ENCODE results near the gene BICD1. TPM values are rescaled to one million over a fixed set of nuclear protein-coding genes. Genes with fewer than 3 reads are reported as not detected.

BICD1 gene
- total and polyA plus RNA-seq, 2 of the 13 experiments (the other 11 are each of a cell fraction or from before 2014, with no cell fraction given) = 4.5 to 5.2 TPM

DNA sequence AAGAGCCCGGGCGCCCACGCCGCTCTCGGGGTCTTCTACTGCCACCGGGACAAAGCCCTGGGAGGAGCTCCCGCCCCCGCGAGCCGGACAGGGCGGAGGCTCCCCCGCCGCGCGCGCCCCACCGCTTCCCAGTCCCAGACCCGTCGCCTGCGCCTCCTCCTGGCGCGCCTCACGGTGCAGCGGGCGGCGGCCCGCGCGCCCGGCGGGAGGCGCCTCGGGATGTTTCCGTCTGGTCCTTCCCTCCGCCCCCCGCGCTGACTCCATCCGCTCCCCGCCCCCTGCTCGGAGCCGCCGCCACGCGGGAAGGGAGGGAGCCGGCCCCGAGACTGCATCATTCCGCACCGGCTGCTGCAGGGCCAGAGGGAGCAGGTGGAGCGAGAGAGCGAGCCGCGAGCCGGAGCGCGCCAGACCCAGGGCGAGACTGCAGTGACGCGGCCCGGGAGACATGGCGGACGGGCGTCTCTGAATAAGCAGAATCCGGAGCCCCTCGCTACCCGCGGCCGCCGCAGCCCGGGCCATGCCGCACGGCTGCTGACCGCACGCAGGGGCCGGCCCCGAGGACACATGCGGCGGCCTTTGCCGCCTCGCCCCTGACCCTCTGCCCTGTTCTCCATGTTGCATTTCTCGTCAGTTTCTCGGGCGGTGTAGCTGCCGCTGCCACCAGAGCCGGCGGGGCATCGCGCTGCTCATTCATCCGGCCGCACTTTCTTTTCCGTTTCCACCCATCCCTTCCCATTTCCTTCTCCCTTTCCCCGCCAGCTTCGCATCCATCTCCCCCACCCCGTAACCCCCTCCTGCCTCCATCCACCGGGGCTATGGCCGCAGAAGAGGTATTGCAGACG, at the start of gene BICD1 (continued):
- TF ChIP-seq, protein P1, sequence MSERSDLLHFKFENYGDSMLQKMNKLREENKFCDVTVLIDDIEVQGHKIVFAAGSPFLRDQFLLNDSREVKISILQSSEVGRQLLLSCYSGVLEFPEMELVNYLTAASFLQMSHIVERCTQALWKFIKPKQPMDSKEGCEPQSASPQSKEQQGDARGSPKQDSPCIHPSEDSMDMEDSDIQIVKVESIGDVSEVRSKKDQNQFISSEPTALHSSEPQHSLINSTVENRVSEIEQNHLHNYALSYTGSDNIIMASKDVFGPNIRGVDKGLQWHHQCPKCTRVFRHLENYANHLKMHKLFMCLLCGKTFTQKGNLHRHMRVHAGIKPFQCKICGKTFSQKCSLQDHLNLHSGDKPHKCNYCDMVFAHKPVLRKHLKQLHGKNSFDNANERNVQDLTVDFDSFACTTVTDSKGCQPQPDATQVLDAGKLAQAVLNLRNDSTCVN (CRISPR knock-in tag; IDR thresholded peaks at IDR 0.05; ENCODE audit: borderline replicate concordance) = no peak; the same call in 1 of the 2 replicates
- no peak for TF ChIP-seq CREM (IDR thresholded peaks at IDR 0.05)
- TF ChIP-seq CREM (CRISPR knock-in tag; IDR thresholded peaks at IDR 0.05) = no peak
- TF ChIP-seq ZNF761 (CRISPR knock-in tag; conservative IDR thresholded peaks at IDR 0.05) = no peak
- TF ChIP-seq, protein P2, sequence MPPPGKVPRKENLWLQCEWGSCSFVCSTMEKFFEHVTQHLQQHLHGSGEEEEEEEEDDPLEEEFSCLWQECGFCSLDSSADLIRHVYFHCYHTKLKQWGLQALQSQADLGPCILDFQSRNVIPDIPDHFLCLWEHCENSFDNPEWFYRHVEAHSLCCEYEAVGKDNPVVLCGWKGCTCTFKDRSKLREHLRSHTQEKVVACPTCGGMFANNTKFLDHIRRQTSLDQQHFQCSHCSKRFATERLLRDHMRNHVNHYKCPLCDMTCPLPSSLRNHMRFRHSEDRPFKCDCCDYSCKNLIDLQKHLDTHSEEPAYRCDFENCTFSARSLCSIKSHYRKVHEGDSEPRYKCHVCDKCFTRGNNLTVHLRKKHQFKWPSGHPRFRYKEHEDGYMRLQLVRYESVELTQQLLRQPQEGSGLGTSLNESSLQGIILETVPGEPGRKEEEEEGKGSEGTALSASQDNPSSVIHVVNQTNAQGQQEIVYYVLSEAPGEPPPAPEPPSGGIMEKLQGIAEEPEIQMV (CRISPR knock-in tag; IDR thresholded peaks at IDR 0.05; ENCODE audit: low read depth) = 0 out of 2 replicates have a peak, but pooled peaks have one; percentile 41
- no peak for TF ChIP-seq KLF13 (CRISPR knock-in tag; IDR thresholded peaks at IDR 0.05)
- TF ChIP-seq, protein P3, sequence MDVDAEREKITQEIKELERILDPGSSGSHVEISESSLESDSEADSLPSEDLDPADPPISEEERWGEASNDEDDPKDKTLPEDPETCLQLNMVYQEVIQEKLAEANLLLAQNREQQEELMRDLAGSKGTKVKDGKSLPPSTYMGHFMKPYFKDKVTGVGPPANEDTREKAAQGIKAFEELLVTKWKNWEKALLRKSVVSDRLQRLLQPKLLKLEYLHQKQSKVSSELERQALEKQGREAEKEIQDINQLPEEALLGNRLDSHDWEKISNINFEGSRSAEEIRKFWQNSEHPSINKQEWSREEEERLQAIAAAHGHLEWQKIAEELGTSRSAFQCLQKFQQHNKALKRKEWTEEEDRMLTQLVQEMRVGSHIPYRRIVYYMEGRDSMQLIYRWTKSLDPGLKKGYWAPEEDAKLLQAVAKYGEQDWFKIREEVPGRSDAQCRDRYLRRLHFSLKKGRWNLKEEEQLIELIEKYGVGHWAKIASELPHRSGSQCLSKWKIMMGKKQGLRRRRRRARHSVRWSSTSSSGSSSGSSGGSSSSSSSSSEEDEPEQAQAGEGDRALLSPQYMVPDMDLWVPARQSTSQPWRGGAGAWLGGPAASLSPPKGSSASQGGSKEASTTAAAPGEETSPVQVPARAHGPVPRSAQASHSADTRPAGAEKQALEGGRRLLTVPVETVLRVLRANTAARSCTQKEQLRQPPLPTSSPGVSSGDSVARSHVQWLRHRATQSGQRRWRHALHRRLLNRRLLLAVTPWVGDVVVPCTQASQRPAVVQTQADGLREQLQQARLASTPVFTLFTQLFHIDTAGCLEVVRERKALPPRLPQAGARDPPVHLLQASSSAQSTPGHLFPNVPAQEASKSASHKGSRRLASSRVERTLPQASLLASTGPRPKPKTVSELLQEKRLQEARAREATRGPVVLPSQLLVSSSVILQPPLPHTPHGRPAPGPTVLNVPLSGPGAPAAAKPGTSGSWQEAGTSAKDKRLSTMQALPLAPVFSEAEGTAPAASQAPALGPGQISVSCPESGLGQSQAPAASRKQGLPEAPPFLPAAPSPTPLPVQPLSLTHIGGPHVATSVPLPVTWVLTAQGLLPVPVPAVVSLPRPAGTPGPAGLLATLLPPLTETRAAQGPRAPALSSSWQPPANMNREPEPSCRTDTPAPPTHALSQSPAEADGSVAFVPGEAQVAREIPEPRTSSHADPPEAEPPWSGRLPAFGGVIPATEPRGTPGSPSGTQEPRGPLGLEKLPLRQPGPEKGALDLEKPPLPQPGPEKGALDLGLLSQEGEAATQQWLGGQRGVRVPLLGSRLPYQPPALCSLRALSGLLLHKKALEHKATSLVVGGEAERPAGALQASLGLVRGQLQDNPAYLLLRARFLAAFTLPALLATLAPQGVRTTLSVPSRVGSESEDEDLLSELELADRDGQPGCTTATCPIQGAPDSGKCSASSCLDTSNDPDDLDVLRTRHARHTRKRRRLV (CRISPR knock-in tag; IDR thresholded peaks at IDR 0.05) = no peak
- TF ChIP-seq ZNF329 (CRISPR knock-in tag; IDR thresholded peaks at IDR 0.05; ENCODE audit: low read depth) = peak; percentile 61; the same call in 1 of the 2 replicates
- TF ChIP-seq, protein P4, sequence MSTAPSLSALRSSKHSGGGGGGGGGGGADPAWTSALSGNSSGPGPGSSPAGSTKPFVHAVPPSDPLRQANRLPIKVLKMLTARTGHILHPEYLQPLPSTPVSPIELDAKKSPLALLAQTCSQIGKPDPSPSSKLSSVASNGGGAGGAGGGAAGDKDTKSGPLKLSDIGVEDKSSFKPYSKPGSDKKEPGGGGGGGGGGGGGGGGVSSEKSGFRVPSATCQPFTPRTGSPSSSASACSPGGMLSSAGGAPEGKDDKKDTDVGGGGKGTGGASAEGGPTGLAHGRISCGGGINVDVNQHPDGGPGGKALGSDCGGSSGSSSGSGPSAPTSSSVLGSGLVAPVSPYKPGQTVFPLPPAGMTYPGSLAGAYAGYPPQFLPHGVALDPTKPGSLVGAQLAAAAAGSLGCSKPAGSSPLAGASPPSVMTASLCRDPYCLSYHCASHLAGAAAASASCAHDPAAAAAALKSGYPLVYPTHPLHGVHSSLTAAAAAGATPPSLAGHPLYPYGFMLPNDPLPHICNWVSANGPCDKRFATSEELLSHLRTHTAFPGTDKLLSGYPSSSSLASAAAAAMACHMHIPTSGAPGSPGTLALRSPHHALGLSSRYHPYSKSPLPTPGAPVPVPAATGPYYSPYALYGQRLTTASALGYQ (CRISPR knock-in tag; IDR thresholded peaks at IDR 0.05) = peak; percentile 63
- no peak for TF ChIP-seq MATR3 (CRISPR knock-in tag; IDR thresholded peaks at IDR 0.05)
- no peak for TF ChIP-seq ZFP1 (CRISPR knock-in tag; IDR thresholded peaks at IDR 0.05)

All from HepG2 (cell line).